Neural progenitor cell (in vitro differentiated cells): ENCODE data around the gene NHERF1. TPM values are rescaled to one million over a fixed set of nuclear protein-coding genes. Genes with fewer than 3 reads are reported as not detected.

ENCODE experiments used
- DNase-seq: peaks from one replicate; pipeline ENCODE4 v3.0.0-alpha.2; 2016; ENCODE audit warnings: low spot score
- H2AFZ ChIP-seq: fragments of 200-600 bp; sonication (generic); replicated peaks from 2 replicates; pipeline ENCODE4 v1.6.1; 2016; ENCODE audit warnings: antibody characterized with exemption
- H3F3A ChIP-seq: fragments of 200-600 bp; sonication (generic); 2 replicates; pipeline ENCODE4 v1.6.1; 2016; ENCODE audit warnings: antibody characterized with exemption, low read depth
- H3K27ac ChIP-seq: fragments of 200-600 bp; sonication (generic); 2 replicates; pipeline ENCODE4 v1.5.1; 2016; ENCODE audit warnings: mild to moderate bottlenecking
- H3K27me3 ChIP-seq: fragments of 200-600 bp; sonication (generic); 2 replicates; pipeline ENCODE4 v1.6.1; 2016; ENCODE audit warnings: mild to moderate bottlenecking, moderate library complexity
- H3K36me3 ChIP-seq: fragments of 200-600 bp; sonication (generic); 2 replicates; pipeline ENCODE4 v1.5.1; 2016
- H3K4me1 ChIP-seq: fragments of 200-600 bp; sonication (generic); 2 replicates; pipeline ENCODE4 v1.6.1; 2016; ENCODE audit warnings: mixed run types
- H3K4me2 ChIP-seq: fragments of 200-600 bp; sonication (generic); 2 replicates; pipeline ENCODE4 v1.6.1; 2016
- H3K4me3 ChIP-seq: fragments of 200-600 bp; sonication (generic); 2 replicates; pipeline ENCODE4 v1.5.1; 2016
- H3K79me2 ChIP-seq: fragments of 200-600 bp; sonication (generic); 2 replicates; pipeline ENCODE4 v1.6.1; 2016; ENCODE audit warnings: low read depth
- H3K9ac ChIP-seq: fragments of 200-600 bp; sonication (generic); 2 replicates; pipeline ENCODE4 v1.6.1; 2016
- H3K9me3 ChIP-seq: fragments of 200-600 bp; sonication (generic); 2 replicates; pipeline ENCODE4 v1.5.1; 2016; ENCODE audit warnings: low read depth
- H4K20me1 ChIP-seq: fragments of 200-600 bp; sonication (generic); 2 replicates; pipeline ENCODE4 v1.6.1; 2016; ENCODE audit warnings: low read depth
- H3K27ac Mint-ChIP-seq: 3 replicates; pipeline ENCODE4 v1.8.0; 2021; ENCODE audit warnings: mixed read lengths
- H3K27me3 Mint-ChIP-seq: 2 replicates; pipeline ENCODE4 v1.8.0; 2022; ENCODE audit warnings: low read depth, mild to moderate bottlenecking, inconsistent platforms, moderate library complexity, mixed read lengths; ENCODE audit not compliant: insufficient read depth
- H3K36me3 Mint-ChIP-seq: 3 replicates; pipeline ENCODE4 v1.8.0; 2021; ENCODE audit warnings: mixed read lengths
- H3K4me1 Mint-ChIP-seq: 3 replicates; pipeline ENCODE4 v1.8.0; 2021; ENCODE audit warnings: mixed read lengths
- H3K4me3 Mint-ChIP-seq: 3 replicates; pipeline ENCODE4 v1.8.0; 2021; ENCODE audit warnings: mild to moderate bottlenecking, moderate library complexity, mixed read lengths
- H3K9me3 Mint-ChIP-seq: 3 replicates; pipeline ENCODE4 v1.8.0; 2020; ENCODE audit warnings: mixed read lengths
- EZH2 ChIP-seq: fragments of 200-600 bp; sonication (generic); IDR thresholded peaks from 2 replicates; pipeline ENCODE4 v1.6.1; 2017; ENCODE audit warnings: antibody characterized with exemption, mild to moderate bottlenecking, moderate library complexity
- EZH2phosphoT487 ChIP-seq: fragments of 200-600 bp; sonication (generic); IDR thresholded peaks from 2 replicates; pipeline ENCODE4 v1.6.1; 2017; ENCODE audit warnings: antibody characterized with exemption
- total RNA-seq: library from RNA; depleted of rRNA; stranded (reverse); fragments of >200 nt; gene quantifications from 2 replicates; pipeline ENCODE4 v1.2.3, GENCODE V29; 2015; ENCODE audit warnings: low replicate concordance
- TF ChIP-seq, protein P1 (sequence below): fragments of 200-600 bp; sonication (generic); IDR thresholded peaks from 2 replicates; pipeline ENCODE4 v1.5.1; 2017; ENCODE audit warnings: antibody characterized with exemption, mild to moderate bottlenecking

Gene NHERF1
- total RNA-seq, 1 donor from 2014 or later: 27.1 TPM

- Histone ChIP-seq H3K27me3 (no peaks in the 10 kb centered on the region), H3K79me2 (peaks cover 29% of the 10 kb centered on the region), H3K36me3 (no peaks in the 10 kb centered on the region), H3K4me3 (no peak overlapping the region), H3K4me2 (peak overlapping the region; percentile 87), H2AFZ (no peak overlapping the region), H3K9ac (no peak overlapping the region), H3K9me3 (no peaks in the 10 kb centered on the region), H3K27ac (no peak overlapping the region), H4K20me1 (peaks cover 29% of the 10 kb centered on the region), H3F3A (peaks cover 40% of the 10 kb centered on the region), H3K4me1 (peaks cover 47% of the 10 kb centered on the region)
- peak; percentile 59 for DNase-seq
- Mint-ChIP-seq H3K36me3 (peaks cover 2% of the 10 kb centered on the region), H3K4me1 (peaks cover 41% of the 10 kb centered on the region), H3K27me3 (peaks cover 8% of the 10 kb centered on the region), H3K27ac (peak overlapping the region; percentile 67), H3K4me3 (peak overlapping the region; percentile 79), H3K9me3 (no peaks in the 10 kb centered on the region)
- no peak for TF ChIP-seq EZH2phosphoT487
- no peak for TF ChIP-seq EZH2
- TF ChIP-seq, protein P1, sequence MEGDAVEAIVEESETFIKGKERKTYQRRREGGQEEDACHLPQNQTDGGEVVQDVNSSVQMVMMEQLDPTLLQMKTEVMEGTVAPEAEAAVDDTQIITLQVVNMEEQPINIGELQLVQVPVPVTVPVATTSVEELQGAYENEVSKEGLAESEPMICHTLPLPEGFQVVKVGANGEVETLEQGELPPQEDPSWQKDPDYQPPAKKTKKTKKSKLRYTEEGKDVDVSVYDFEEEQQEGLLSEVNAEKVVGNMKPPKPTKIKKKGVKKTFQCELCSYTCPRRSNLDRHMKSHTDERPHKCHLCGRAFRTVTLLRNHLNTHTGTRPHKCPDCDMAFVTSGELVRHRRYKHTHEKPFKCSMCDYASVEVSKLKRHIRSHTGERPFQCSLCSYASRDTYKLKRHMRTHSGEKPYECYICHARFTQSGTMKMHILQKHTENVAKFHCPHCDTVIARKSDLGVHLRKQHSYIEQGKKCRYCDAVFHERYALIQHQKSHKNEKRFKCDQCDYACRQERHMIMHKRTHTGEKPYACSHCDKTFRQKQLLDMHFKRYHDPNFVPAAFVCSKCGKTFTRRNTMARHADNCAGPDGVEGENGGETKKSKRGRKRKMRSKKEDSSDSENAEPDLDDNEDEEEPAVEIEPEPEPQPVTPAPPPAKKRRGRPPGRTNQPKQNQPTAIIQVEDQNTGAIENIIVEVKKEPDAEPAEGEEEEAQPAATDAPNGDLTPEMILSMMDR: no peak
Measured at GRCh38 chr17:74746376-74746775, 2.1 kb upstream of the NHERF1 start.

- H3K4me2 ChIP-seq: peak overlapping the region; percentile 87
- peaks cover 52% of the 10 kb centered on the region for H3K4me1 ChIP-seq
- no peaks in the 10 kb centered on the region for H3K36me3 ChIP-seq
- peak; percentile 48 for DNase-seq
- no peak overlapping the region for H2AFZ ChIP-seq
- H3K9me3 Mint-ChIP-seq: no peaks in the 10 kb centered on the region
- no peak overlapping the region for H3K27ac Mint-ChIP-seq
- H3K27me3 Mint-ChIP-seq: peaks cover 8% of the 10 kb centered on the region
- H3K79me2 ChIP-seq: peaks cover 34% of the 10 kb centered on the region
- H3F3A ChIP-seq: peaks cover 40% of the 10 kb centered on the region
- peaks cover 2% of the 10 kb centered on the region for H3K36me3 Mint-ChIP-seq
- H3K27ac ChIP-seq: no peak overlapping the region
- H3K9me3 ChIP-seq: no peaks in the 10 kb centered on the region
- H3K9ac ChIP-seq: no peak overlapping the region
- TF ChIP-seq, protein P1: no peak
- no peak for TF ChIP-seq EZH2
- no peak for TF ChIP-seq EZH2phosphoT487
- no peak overlapping the region for H3K4me3 ChIP-seq
- no peaks in the 10 kb centered on the region for H3K27me3 ChIP-seq
- peaks cover 45% of the 10 kb centered on the region for H3K4me1 Mint-ChIP-seq
- peaks cover 34% of the 10 kb centered on the region for H4K20me1 ChIP-seq
- H3K4me3 Mint-ChIP-seq: peak overlapping the region; percentile 79
Measured at GRCh38 chr17:74746922-74747321, 1.5 kb upstream of the NHERF1 start.

DNA sequence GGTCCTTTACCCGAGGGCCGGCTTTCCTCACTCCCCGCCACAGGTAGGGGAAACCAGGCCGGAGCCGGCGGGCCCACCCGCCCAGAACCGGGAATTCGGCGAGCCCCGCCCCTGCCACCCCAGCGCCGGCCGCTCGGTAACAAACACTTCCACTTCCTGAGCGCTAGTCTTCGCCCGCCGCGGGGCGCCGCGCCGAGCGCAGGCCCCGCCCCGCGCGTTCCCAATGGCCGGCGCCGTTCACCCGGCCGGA, 224 bp upstream of the NHERF1 start:
- Histone ChIP-seq H3K9ac (no peak overlapping the region), H4K20me1 (peaks cover 46% of the 10 kb centered on the region), H3K27me3 (no peaks in the 10 kb centered on the region), H3K4me3 (peak overlapping the region; percentile 99), H3K79me2 (peaks cover 47% of the 10 kb centered on the region), H3K4me1 (peaks cover 52% of the 10 kb centered on the region), H3K9me3 (no peaks in the 10 kb centered on the region), H2AFZ (no peak overlapping the region), H3K27ac (no peak overlapping the region), H3F3A (peaks cover 40% of the 10 kb centered on the region), H3K4me2 (peak overlapping the region; percentile 87), H3K36me3 (no peaks in the 10 kb centered on the region)
- Mint-ChIP-seq H3K27ac (no peak overlapping the region), H3K4me1 (peaks cover 45% of the 10 kb centered on the region), H3K9me3 (no peaks in the 10 kb centered on the region), H3K4me3 (peak overlapping the region; percentile 79), H3K27me3 (peaks cover 10% of the 10 kb centered on the region), H3K36me3 (peaks cover 13% of the 10 kb centered on the region)
- DNase-seq: no peak
- no peak for TF ChIP-seq EZH2
- TF ChIP-seq EZH2phosphoT487: no peak
- TF ChIP-seq, protein P1: no peak
